ENCODE results near the gene IFT27. TPM values are rescaled to one million over a fixed set of nuclear protein-coding genes. Genes with fewer than 3 reads are reported as not detected.

The IFT27 gene
- total and polyA plus RNA-seq, 2 donors (not counting 1 experiment from before 2014, with no cell fraction given), result 14.1 to 19.0 TPM

DNA sequence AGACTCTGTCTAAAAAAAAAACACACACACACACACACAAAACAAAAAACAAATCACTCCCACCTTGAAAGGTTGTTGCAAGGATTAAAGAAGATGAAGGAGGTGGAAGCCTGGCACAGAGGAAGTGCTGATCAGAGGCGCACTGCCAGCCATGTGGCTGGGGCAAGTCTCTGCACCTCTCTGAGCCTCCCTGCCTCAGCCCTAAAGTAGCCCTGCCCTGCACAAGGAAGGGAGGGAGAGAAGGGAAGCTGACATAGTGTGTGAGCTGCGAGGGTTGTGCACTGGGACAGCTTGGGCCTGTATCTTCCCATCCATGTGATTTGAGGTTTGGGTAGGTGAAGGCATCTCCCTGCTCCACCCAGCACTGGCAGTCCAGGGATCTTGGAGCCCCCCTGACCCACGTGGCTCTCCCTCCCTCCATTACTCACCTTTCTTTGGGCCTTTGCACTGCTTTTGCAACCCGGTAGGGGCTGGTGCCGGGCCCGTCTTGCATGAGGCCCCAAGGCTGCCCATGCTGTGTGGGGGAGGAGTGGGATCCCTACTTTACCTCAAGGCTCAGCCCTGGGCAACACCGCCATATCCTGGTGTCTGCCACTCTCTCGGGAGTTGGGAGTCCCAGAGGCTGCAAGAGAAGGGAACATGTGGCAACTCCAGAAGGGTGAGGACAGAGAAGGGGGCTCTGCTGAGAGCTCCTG is 30.5 kb downstream of the IFT27 start:
- TF ChIP-seq, protein P1, sequence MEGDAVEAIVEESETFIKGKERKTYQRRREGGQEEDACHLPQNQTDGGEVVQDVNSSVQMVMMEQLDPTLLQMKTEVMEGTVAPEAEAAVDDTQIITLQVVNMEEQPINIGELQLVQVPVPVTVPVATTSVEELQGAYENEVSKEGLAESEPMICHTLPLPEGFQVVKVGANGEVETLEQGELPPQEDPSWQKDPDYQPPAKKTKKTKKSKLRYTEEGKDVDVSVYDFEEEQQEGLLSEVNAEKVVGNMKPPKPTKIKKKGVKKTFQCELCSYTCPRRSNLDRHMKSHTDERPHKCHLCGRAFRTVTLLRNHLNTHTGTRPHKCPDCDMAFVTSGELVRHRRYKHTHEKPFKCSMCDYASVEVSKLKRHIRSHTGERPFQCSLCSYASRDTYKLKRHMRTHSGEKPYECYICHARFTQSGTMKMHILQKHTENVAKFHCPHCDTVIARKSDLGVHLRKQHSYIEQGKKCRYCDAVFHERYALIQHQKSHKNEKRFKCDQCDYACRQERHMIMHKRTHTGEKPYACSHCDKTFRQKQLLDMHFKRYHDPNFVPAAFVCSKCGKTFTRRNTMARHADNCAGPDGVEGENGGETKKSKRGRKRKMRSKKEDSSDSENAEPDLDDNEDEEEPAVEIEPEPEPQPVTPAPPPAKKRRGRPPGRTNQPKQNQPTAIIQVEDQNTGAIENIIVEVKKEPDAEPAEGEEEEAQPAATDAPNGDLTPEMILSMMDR (conservative IDR thresholded peaks at IDR 0.05 in 1 of 2, IDR thresholded peaks at IDR 0.05 in 1 of 2; ENCODE audit: low read depth in 1 of 2, low read length in 2 of 2), result no peak
- TF ChIP-seq EZH2 (IDR thresholded peaks at IDR 0.05; ENCODE audit: low read length, missing control alignments), result no peak
- Histone ChIP-seq H3K4me1 (ENCODE audit: control insufficient read depth, extremely low read depth, insufficient read depth, low read length) (no peaks in the 10 kb centered on the region), H3K36me3 (ENCODE audit: control insufficient read depth, insufficient read depth, low read length) (no peaks in the 10 kb centered on the region), H3K4me3 (replicated peaks in 1 of 4; ENCODE audit: control extremely low read depth in 1 of 4, insufficient read depth in 1 of 4, low read depth in 3 of 4, low read length in 4 of 4) (no peak overlapping the region), H4K20me1 (ENCODE audit: control insufficient read depth, extremely low read depth, insufficient read depth, low read length) (no peaks in the 10 kb centered on the region), H3K9me3 (ENCODE audit: control insufficient read depth, insufficient read depth, low read depth, low read length) (no peaks in the 10 kb centered on the region), H3K27ac (ENCODE audit: insufficient read depth, low read length) (no peak overlapping the region), H3K4me2 (ENCODE audit: extremely low read depth, insufficient read depth, low read length) (no peak overlapping the region), H2AFZ (ENCODE audit: low read length) (no peak overlapping the region), H3K9ac (ENCODE audit: insufficient read depth, low read length) (no peak overlapping the region), H3K27me3 (ENCODE audit: control insufficient read depth, insufficient read depth, low read length) (peaks cover 5% of the 10 kb centered on the region), H3K79me2 (ENCODE audit: control insufficient read depth, insufficient read depth, low read length) (no peaks in the 10 kb centered on the region)
- no peak for DNase-seq (ENCODE audit: low read depth in 2 of 2)

DNA sequence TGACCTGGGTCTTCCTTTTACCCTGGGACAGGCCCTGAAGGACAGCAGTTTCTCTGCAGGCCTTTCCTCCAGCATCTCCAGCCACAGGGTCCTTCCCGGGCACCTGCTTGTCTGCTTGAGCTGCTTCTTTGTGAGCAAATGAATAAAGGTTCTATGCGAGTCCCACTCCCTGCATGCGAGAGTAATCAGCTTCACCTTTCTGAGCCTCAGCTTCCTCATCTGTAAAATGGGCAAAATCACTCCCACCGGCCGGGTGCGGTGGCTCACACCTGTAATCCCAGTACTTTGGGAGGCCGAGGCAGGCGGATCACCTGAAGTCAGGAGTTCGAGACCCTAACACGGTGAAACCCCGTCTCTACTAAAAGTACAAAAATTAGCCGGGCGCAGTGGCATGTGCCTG is 31.1 kb downstream of the IFT27 start:
- Histone ChIP-seq H2AFZ (ENCODE audit: low read length) (no peak overlapping the region), H3K9me3 (ENCODE audit: control insufficient read depth, insufficient read depth, low read depth, low read length) (no peaks in the 10 kb centered on the region), H3K27ac (ENCODE audit: insufficient read depth, low read length) (no peak overlapping the region), H3K36me3 (ENCODE audit: control insufficient read depth, insufficient read depth, low read length) (no peaks in the 10 kb centered on the region), H4K20me1 (ENCODE audit: control insufficient read depth, extremely low read depth, insufficient read depth, low read length) (no peaks in the 10 kb centered on the region), H3K79me2 (ENCODE audit: control insufficient read depth, insufficient read depth, low read length) (no peaks in the 10 kb centered on the region), H3K4me2 (ENCODE audit: extremely low read depth, insufficient read depth, low read length) (no peak overlapping the region), H3K4me3 (replicated peaks in 1 of 4; ENCODE audit: control extremely low read depth in 1 of 4, insufficient read depth in 1 of 4, low read depth in 3 of 4, low read length in 4 of 4) (no peak overlapping the region), H3K4me1 (ENCODE audit: control insufficient read depth, extremely low read depth, insufficient read depth, low read length) (no peaks in the 10 kb centered on the region), H3K9ac (ENCODE audit: insufficient read depth, low read length) (no peak overlapping the region), H3K27me3 (ENCODE audit: control insufficient read depth, insufficient read depth, low read length) (peaks cover 5% of the 10 kb centered on the region)
- no peak for TF ChIP-seq EZH2 (IDR thresholded peaks at IDR 0.05; ENCODE audit: low read length, missing control alignments)
- TF ChIP-seq, protein P1 (conservative IDR thresholded peaks at IDR 0.05 in 1 of 2, IDR thresholded peaks at IDR 0.05 in 1 of 2; ENCODE audit: low read depth in 1 of 2, low read length in 2 of 2), result no peak
- no peak for DNase-seq (ENCODE audit: low read depth in 2 of 2)

DNA sequence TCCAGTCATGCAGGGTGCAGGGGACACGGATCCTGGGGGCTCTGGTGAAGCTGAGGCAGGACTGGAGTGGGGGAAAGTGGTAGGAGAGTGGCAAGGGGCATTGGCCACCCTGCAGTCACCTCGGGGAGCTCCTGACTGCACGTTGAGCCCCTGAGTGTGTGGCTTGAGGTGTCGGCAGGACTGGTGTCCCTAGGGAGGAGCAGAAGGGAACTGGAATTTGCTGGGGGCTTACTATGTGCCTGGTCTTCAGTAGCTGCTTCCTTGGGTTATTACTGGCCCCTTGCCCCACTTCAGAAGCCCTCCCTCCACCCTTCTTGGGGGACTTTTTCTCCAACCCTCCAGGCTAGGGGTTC is 31.5 kb downstream of the IFT27 start:
- H3K79me2 ChIP-seq (ENCODE audit: control insufficient read depth, insufficient read depth, low read length), result no peaks in the 10 kb centered on the region
- peaks cover 5% of the 10 kb centered on the region for H3K27me3 ChIP-seq (ENCODE audit: control insufficient read depth, insufficient read depth, low read length)
- H3K27ac ChIP-seq (ENCODE audit: insufficient read depth, low read length), result no peak overlapping the region
- no peak overlapping the region for H3K9ac ChIP-seq (ENCODE audit: insufficient read depth, low read length)
- TF ChIP-seq, protein P1 (conservative IDR thresholded peaks at IDR 0.05 in 1 of 2, IDR thresholded peaks at IDR 0.05 in 1 of 2; ENCODE audit: low read depth in 1 of 2, low read length in 2 of 2), result no peak
- no peak for TF ChIP-seq EZH2 (IDR thresholded peaks at IDR 0.05; ENCODE audit: low read length, missing control alignments)
- no peaks in the 10 kb centered on the region for H3K4me1 ChIP-seq (ENCODE audit: control insufficient read depth, extremely low read depth, insufficient read depth, low read length)
- H4K20me1 ChIP-seq (ENCODE audit: control insufficient read depth, extremely low read depth, insufficient read depth, low read length), result no peaks in the 10 kb centered on the region
- H3K4me2 ChIP-seq (ENCODE audit: extremely low read depth, insufficient read depth, low read length), result no peak overlapping the region
- H3K36me3 ChIP-seq (ENCODE audit: control insufficient read depth, insufficient read depth, low read length), result no peaks in the 10 kb centered on the region
- no peaks in the 10 kb centered on the region for H3K9me3 ChIP-seq (ENCODE audit: control insufficient read depth, insufficient read depth, low read depth, low read length)
- H2AFZ ChIP-seq (ENCODE audit: low read length), result no peak overlapping the region
- DNase-seq (ENCODE audit: low read depth in 2 of 2), result no peak
- no peak overlapping the region for H3K4me3 ChIP-seq (replicated peaks in 1 of 4; ENCODE audit: control extremely low read depth in 1 of 4, insufficient read depth in 1 of 4, low read depth in 3 of 4, low read length in 4 of 4)
